DOHH2 (cell line): ENCODE measurements around the gene CUEDC1.

Experiments used
- H3F3A ChIP-seq: fragments of 200-600 bp; sonication (generic), shearing (Covaris generic); 2 replicates; pipeline ENCODE4 v1.6.0; 2016; ENCODE audit warnings: antibody characterized with exemption, mild to moderate bottlenecking; ENCODE audit not compliant: control insufficient read depth, insufficient read depth
- H3K27ac ChIP-seq: fragments of 200-600 bp; sonication (generic); 2 replicates; pipeline ENCODE4 v1.5.1; 2014; ENCODE audit warnings: low read depth, mild to moderate bottlenecking, low read length, moderate library complexity
- H3K27me3 ChIP-seq: fragments of 200-600 bp; sonication (generic); 2 replicates; pipeline ENCODE4 v1.6.1; 2014; ENCODE audit warnings: mild to moderate bottlenecking, low read length, mixed read lengths; ENCODE audit not compliant: control insufficient read depth
- H3K36me3 ChIP-seq: fragments of 200-600 bp; sonication (generic); 2 replicates; pipeline ENCODE4 v1.6.1; 2014; ENCODE audit warnings: mild to moderate bottlenecking, low read length, moderate library complexity, mixed read lengths; ENCODE audit not compliant: control insufficient read depth
- H3K4me1 ChIP-seq: fragments of 200-600 bp; sonication (generic); 2 replicates; pipeline ENCODE4 v1.6.1; 2014; ENCODE audit warnings: mild to moderate bottlenecking, low read length, mixed read lengths; ENCODE audit not compliant: control insufficient read depth
- H3K4me2 ChIP-seq: fragments of 200-600 bp; sonication (generic); 2 replicates; pipeline ENCODE4 v1.6.0; 2014; ENCODE audit warnings: mild to moderate bottlenecking, low read length, moderate library complexity
- H3K4me3 ChIP-seq: fragments of 200-600 bp; sonication (generic); 2 replicates; pipeline ENCODE4 v1.5.1; 2014; ENCODE audit warnings: mild to moderate bottlenecking, low read length, mixed read lengths
- H3K79me2 ChIP-seq: fragments of 200-600 bp; sonication (generic); 2 replicates; pipeline ENCODE4 v1.6.1; 2014; ENCODE audit warnings: mild to moderate bottlenecking, low read length, mixed read lengths; ENCODE audit not compliant: control insufficient read depth
- H3K9me2 ChIP-seq: fragments of 200-600 bp; sonication (generic); replicated peaks from 2 replicates; pipeline ENCODE4 v1.6.1; 2014; ENCODE audit warnings: mild to moderate bottlenecking, low read length, mixed read lengths; ENCODE audit not compliant: control insufficient read depth
- H3K9me3 ChIP-seq: fragments of 200-600 bp; sonication (generic); 2 replicates; pipeline ENCODE4 v1.6.1; 2014; ENCODE audit warnings: antibody characterized with exemption, low read length, mixed read lengths; ENCODE audit not compliant: control insufficient read depth, insufficient read depth
- H4K20me1 ChIP-seq: fragments of 200-600 bp; sonication (generic); 2 replicates; pipeline ENCODE4 v1.6.0; 2014; ENCODE audit warnings: low read depth, mild to moderate bottlenecking, antibody characterized with exemption, low read length, moderate library complexity; ENCODE audit not compliant: control insufficient read depth, insufficient read depth
- CTCF ChIP-seq: fragments of 200-600 bp; sonication (generic); IDR thresholded peaks from one replicate; pipeline ENCODE4 v1.5.1; 2014; ENCODE audit warnings: antibody characterized with exemption, mild to moderate bottlenecking, low read depth, low read length; ENCODE audit not compliant: poor library complexity, severe bottlenecking
- EZH2phosphoT487 ChIP-seq: fragments of 200-600 bp; sonication (generic); IDR thresholded peaks from 2 replicates; pipeline ENCODE4 v1.6.1; 2017; ENCODE audit warnings: borderline replicate concordance, mild to moderate bottlenecking, antibody characterized with exemption, low read length, moderate library complexity, mixed read lengths

The CUEDC1 gene

GRCh38 chr17:57955183-57955931 is at the start of gene CUEDC1:
TSS of gene CUEDC1 (minus strand) at chr17:57955412. CDS start at chr17:57885564, 69,848 bp downstream.
- no peaks in the 10 kb centered on the region for H3K9me2 ChIP-seq
- peak; percentile 90 for TF ChIP-seq EZH2phosphoT487
- TF ChIP-seq CTCF = peak; percentile 25
- H3K4me2 ChIP-seq = peak within 1 kb of the TSS; percentile 75
- H3K36me3 ChIP-seq = no peaks in the 10 kb centered on the region
- H3F3A ChIP-seq = no peaks in the 10 kb centered on the region; the same call in 1 of the 2 replicates
- peaks cover 39% of the 10 kb centered on the region for H3K4me1 ChIP-seq
- no peaks in the 10 kb centered on the region for H4K20me1 ChIP-seq
- H3K4me3 ChIP-seq = peak within 1 kb of the TSS; percentile 59
- no peak within 1 kb of the TSS for H3K27ac ChIP-seq
- H3K9me3 ChIP-seq = no peaks in the 10 kb centered on the region
- no peaks in the 10 kb centered on the region for H3K79me2 ChIP-seq
- peaks cover 58% of the 10 kb centered on the region for H3K27me3 ChIP-seq

GRCh38 chr17:58004060-58004459 is 48.8 kb upstream of the CUEDC1 start:
- Histone ChIP-seq H4K20me1 (peaks cover 45% of the 10 kb centered on the region), H3K36me3 (peaks cover 83% of the 10 kb centered on the region), H3F3A (peaks cover 80% of the 10 kb centered on the region), H3K27ac (no peak overlapping the region), H3K4me2 (peak overlapping the region; percentile 99), H3K4me1 (peaks cover 65% of the 10 kb centered on the region), H3K4me3 (peak overlapping the region; percentile 100), H3K79me2 (peaks cover 72% of the 10 kb centered on the region), H3K27me3 (peaks cover 2% of the 10 kb centered on the region; the same call in 1 of the 2 replicates), H3K9me2 (no peaks in the 10 kb centered on the region), H3K9me3 (no peaks in the 10 kb centered on the region)
- TF ChIP-seq EZH2phosphoT487 = no peak
- no peak for TF ChIP-seq CTCF

- Histone ChIP-seq H3K27me3 (peaks cover 2% of the 10 kb centered on the region; the same call in 1 of the 2 replicates), H3K9me2 (no peaks in the 10 kb centered on the region), H3K4me3 (peak overlapping the region; percentile 100), H3K27ac (no peak overlapping the region), H3F3A (peaks cover 84% of the 10 kb centered on the region), H3K36me3 (peaks cover 93% of the 10 kb centered on the region), H4K20me1 (peaks cover 47% of the 10 kb centered on the region), H3K9me3 (no peaks in the 10 kb centered on the region), H3K4me2 (peak overlapping the region; percentile 99), H3K4me1 (peaks cover 60% of the 10 kb centered on the region), H3K79me2 (peaks cover 63% of the 10 kb centered on the region)
- TF ChIP-seq EZH2phosphoT487 (no peak), CTCF (no peak)
Measured at GRCh38 chr17:58002973-58003372, 47.8 kb upstream of the CUEDC1 start.
